D721Med (cell line): ENCODE results near the gene SLC39A1.
A peak's percentile ranks its signal among the peaks of the same experiment; 100 is the strongest.

Experiments used
- DNase-seq: peaks from one replicate; pipeline ENCODE4 v3.0.0; 2011; ENCODE audit warnings: low spot score; ENCODE audit not compliant: insufficient read length
- FAIRE-seq: peaks from 2 replicates; lab custom pipeline; 2011; peaks lifted over from hg19 to GRCh38; lab: Jason Lieb, UNC
- TF ChIP-seq, protein P1 (sequence below): IDR thresholded peaks from 2 replicates; pipeline ENCODE4 v1.5.1; 2012; ENCODE audit warnings: mild to moderate bottlenecking, control low read depth; ENCODE audit not compliant: insufficient read depth; ENCODE audit errors: missing control alignments

SLC39A1 gene

DNA sequence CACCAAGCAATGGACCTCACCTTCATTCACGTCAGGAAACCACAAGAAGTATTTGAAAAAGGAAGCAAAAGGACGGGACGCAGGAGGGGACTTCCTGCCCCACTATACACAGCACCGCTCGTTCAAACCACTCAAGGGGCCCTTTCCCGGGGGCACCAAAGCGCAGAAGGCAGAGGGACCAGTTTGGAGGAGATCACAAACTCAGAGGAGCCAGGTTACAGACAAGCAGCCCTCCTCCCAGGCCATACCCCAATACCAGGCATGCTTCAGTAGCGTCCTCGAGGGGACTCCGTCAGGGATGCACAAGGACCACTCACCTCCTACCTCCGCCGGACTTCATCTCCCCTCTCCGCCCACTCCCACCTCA lies 5.6 kb downstream of the SLC39A1 start:
- TF ChIP-seq, protein P1, sequence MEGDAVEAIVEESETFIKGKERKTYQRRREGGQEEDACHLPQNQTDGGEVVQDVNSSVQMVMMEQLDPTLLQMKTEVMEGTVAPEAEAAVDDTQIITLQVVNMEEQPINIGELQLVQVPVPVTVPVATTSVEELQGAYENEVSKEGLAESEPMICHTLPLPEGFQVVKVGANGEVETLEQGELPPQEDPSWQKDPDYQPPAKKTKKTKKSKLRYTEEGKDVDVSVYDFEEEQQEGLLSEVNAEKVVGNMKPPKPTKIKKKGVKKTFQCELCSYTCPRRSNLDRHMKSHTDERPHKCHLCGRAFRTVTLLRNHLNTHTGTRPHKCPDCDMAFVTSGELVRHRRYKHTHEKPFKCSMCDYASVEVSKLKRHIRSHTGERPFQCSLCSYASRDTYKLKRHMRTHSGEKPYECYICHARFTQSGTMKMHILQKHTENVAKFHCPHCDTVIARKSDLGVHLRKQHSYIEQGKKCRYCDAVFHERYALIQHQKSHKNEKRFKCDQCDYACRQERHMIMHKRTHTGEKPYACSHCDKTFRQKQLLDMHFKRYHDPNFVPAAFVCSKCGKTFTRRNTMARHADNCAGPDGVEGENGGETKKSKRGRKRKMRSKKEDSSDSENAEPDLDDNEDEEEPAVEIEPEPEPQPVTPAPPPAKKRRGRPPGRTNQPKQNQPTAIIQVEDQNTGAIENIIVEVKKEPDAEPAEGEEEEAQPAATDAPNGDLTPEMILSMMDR: no peak
- DNase-seq (no peak), FAIRE-seq (no peak)

DNA sequence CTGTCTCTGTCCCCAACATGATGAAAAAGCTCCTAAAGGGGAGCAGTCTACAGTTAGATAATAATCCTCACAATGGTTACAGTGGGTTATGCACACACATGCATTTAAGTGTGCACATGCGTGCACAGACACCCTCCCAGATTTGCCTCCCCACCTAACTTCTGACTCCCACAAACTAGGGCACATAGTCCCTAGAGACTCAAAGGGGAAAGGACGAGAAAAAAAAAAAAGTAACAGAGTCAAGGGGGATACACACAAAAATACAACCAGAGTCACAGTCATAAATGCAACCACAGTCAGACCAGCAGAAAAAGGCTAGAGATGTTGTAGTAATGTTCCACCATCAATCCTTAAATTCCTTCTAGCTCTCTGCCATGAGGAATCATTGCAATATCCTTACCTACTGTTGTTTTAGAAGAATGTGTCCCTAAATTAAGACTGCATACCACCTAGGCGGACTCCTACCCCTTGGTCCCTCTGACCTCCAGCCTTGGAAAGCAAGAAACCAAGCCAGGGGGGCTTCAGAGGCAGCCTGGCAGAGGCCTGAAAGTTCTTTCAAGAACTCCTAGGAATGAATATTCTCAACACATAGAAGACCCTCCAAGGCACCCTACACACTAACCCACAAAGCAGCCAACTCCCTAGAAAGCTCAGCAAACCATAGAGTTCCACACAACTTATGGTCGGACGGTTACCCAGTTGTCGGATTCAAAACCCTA lies 6.2 kb downstream of the SLC39A1 start:
- no peak for FAIRE-seq
- no peak for DNase-seq
- TF ChIP-seq, protein P1: no peak

DNA sequence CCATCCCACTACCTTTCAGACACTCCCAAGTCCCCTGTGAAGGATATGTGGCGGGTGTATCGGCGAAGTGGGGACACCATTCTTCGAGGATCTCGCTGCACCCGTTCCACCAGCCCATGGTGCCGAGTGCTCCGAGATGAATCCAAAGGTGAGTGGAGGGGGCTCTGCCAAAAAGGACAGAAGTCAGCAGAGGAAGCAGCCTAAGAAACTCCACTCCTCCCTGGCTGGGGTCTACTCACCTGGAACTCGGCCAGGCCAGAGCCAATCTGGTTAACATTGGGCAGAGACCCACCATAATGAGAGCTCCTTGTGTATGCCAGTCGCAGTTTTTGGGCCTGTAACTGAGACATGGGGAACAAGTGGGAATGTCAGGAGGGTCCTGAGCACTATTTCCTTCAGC lies 8.5 kb downstream of the SLC39A1 start:
- FAIRE-seq (no peak), DNase-seq (no peak)
- TF ChIP-seq, protein P1: no peak

DNA sequence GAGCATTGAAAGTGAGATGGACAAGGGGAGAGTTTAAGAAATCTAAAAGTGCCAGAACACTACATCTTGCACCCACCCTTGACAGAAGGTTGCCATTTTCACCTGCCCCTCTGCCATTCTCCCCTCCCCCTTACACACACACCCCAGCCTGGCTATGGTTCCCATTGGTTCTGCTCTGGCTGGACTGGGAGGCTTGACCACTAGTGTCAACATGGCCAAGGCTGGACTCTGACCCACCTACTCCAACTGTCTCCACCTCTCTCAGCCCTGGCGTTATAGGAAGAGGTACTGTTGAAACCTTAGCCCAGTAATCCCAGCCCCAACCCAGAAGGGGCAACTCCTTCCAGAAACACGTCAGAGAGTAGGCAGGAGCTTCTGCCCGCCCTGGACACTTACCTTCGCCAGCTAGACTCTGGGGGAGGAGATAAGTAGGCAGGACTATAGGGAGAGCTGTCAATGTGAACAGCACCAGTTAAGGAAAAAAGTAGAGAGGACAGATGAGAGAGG lies 9.4 kb downstream of the SLC39A1 start:
- TF ChIP-seq, protein P1: no peak
- FAIRE-seq (no peak), DNase-seq (no peak)

DNA sequence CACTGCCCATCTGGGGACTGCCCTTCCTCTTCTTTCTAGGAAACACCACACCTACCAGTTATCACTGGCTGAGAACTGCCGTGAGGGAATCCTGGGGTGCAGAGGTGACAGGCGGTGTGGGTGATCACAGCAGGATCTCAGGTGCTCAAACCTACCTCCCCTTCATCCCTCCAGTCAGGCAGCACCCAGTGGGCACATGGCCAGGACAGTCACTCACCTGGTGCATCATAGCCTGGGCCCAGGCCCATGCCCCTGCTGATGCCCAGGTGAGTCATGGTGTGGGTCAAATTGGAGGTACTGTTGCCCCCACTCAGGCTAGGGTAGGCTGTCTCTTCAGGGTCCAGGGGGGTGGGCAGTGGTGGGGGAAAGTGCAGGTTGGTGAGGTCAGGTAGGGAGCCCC lies 11.5 kb downstream of the SLC39A1 start:
- TF ChIP-seq, protein P1: no peak
- DNase-seq (no peak), FAIRE-seq (no peak)

DNA sequence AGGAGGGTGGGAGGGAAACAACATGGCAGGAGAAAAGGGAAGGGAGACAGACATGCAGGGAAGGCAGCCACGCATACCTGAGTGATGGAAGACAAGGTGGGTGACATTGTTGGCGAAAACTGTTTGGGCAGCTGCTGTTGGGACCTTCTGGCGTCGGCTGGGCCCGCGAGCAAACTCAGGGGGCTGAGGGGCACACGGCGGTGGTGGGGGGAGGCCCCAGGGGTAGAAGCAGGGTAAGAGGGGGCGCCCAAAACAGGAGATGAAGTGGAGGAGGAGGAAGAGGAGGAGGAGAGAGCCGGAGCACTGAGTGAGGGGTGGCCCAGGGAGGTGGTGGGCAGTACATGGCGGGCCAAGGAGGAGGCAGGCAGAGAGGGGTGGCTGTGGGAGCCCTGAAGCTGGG lies 12.2 kb downstream of the SLC39A1 start:
- FAIRE-seq (no peak), DNase-seq (no peak)
- TF ChIP-seq, protein P1: no peak

DNA sequence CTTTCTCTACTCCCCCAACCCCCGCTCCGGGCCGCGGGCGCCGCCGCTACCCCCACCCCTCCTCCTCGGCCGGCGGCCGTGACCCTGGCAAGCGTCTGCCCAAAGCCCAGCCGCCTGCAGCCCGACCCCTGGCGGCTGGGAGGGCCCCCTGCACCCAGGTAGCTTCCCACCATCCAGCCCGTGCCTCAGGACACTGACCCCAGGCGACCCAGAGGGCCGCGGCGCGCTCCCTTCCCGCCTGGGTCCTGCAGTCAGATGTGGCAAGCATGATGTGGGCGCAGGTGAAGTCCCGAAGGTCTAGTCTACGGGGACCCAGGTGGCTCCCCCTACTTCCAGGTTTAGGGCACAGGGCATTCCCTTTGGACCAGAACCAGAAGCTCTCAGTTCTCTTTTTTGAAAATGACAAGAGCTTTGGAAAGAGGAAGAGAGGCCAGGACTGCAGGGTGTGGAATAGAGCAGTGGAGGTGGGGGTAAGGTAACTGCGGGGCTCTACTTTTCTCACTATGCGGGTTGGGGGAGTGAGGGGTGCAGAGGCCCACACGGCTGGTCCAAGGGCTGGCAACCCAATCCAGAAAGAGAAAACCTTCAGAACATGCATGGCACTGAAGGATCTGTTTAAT lies 16.6 kb downstream of the SLC39A1 start, which contains the start of gene DENND4B:
DENND4B (minus strand) TSS at position 97 of the 620 bp plus-strand sequence. CDS start 2,344 bp downstream, outside the sequence.
- peak; percentile 100 for DNase-seq
- TF ChIP-seq, protein P1: peak; percentile 83

More for the DNA sequence above, 16.6 kb downstream of the SLC39A1 start, which contains the start of gene DENND4B:
- FAIRE-seq: no peak
